Heart left ventricle (tissue), 13 donors: ENCODE data around the gene TRIM47.

Experiments
- POLR2A ChIP-seq, 2 donors: fragments of 450-650 bp; IDR thresholded peaks; one replicate each; pipeline ENCODE4 v1.6.1; 2017; ENCODE audit warnings: antibody characterized with exemption in 2 of 2, mild to moderate bottlenecking in 2 of 2, moderate library complexity in 2 of 2
- TF ChIP-seq, protein P1 (sequence below), 12 donors: fragments of 200-600 bp; sonication (generic) in 4 of 12; IDR thresholded peaks; one replicate each; pipeline versions ENCODE4 v1.5.0 to v1.8.0; 2018 to 2022; ENCODE audit warnings: antibody characterized with exemption in 12 of 12, mild to moderate bottlenecking in 5 of 12
- donor health status: ischemic (EF 13 %, LVEDD 7.1; RV severe dilation, severe dysfunction).
- donor health status: DM: no; HTN: yes; CAD: no.
- donor health status: DM: no; HTN: no; CAD: no.
- donor health status: ischemic (EF 25% LVEDD 6.9; RV normal size, moderate dysfunction).
- donor health status: ischemic (EF 25% LVEDD 5.7; RV mildly dilated, moderate dysfunction).
- donor health status: ischemic (EF 35%, LVEDD 5.7; RV mildly dilated, moderate dysfunction).
- donor health status: nonischemic (EF 11% LVEDD 7.7; RV severe dilation, severe dysfunction).
- donor health status: DM: yes; HTN: yes; CAD: no.
- donor health status: PGD.
- donor health status: ischemic (EF 29% LVEDD 5.4; RV normal size, mild dysfunction).
- donor health status: nonischemic (EF 23%, LVEDD 6.1; RV moderate dilation, normal function).

DNA sequence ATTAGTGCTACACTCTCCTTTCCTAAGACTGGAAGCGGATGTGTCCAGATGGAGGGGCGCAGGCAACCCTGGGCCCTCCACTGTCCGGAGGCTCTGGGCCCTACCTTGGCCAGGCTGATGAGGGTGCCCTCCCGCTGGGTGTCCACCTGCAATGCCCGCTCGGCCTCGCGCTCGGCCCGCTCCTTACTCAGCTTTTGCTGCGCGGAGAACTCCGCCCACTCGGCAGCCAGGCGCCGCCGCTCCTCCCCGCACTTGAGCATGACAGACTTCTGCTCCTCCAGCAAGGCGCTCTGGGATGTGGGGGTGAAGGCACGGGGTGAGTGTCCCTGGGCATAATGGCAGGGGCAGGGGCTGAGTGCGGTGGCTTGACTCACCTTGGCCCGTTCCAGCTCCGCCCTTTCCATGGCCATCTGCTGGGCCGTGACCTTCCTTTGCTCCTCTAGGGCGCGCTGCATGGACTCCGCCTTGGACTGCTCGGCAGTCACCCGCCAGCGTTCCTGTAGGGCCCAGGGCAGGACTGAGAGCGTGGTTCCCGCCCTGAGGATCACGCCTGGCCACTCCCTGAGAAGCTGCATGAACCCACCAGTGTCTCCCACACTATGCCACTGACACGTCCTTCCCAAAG, 36.4 kb upstream of the TRIM47 start:
- TF ChIP-seq, protein P1, sequence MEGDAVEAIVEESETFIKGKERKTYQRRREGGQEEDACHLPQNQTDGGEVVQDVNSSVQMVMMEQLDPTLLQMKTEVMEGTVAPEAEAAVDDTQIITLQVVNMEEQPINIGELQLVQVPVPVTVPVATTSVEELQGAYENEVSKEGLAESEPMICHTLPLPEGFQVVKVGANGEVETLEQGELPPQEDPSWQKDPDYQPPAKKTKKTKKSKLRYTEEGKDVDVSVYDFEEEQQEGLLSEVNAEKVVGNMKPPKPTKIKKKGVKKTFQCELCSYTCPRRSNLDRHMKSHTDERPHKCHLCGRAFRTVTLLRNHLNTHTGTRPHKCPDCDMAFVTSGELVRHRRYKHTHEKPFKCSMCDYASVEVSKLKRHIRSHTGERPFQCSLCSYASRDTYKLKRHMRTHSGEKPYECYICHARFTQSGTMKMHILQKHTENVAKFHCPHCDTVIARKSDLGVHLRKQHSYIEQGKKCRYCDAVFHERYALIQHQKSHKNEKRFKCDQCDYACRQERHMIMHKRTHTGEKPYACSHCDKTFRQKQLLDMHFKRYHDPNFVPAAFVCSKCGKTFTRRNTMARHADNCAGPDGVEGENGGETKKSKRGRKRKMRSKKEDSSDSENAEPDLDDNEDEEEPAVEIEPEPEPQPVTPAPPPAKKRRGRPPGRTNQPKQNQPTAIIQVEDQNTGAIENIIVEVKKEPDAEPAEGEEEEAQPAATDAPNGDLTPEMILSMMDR (IDR thresholded peaks at IDR 0.05) = no peak
- TF ChIP-seq POLR2A (IDR thresholded peaks at IDR 0.05) = no peak
